Measurements from ENCODE around the gene FBXL19.

Gene FBXL19

GRCh38 chr16:30976486-30976885 lies 53.1 kb downstream of the FBXL19 start:
- no peak for TF ChIP-seq CTCF (IDR thresholded peaks at IDR 0.05; ENCODE audit: control insufficient read depth, extremely low read depth, insufficient read depth)
- no peak for DNase-seq (ENCODE audit: low read depth)

GRCh38 chr16:30977502-30977901 lies 54.1 kb downstream of the FBXL19 start:
- DNase-seq (ENCODE audit: low read depth), result no peak
- peak; percentile 14; the same call in 1 of the 2 replicates for TF ChIP-seq CTCF (IDR thresholded peaks at IDR 0.05; ENCODE audit: control insufficient read depth, extremely low read depth, insufficient read depth)
- H3K4me3 ChIP-seq (ENCODE audit: low read depth, low read length), result no peak overlapping the region

More at GRCh38 chr16:30976486-30976885, 53.1 kb downstream of the FBXL19 start:
- no peak overlapping the region for H3K4me3 ChIP-seq (ENCODE audit: low read depth, low read length)

- no peak for DNase-seq (ENCODE audit: low read depth)
- H3K4me3 ChIP-seq (ENCODE audit: low read depth, low read length), result no peak overlapping the region
- no peak for TF ChIP-seq CTCF (IDR thresholded peaks at IDR 0.05; ENCODE audit: control insufficient read depth, extremely low read depth, insufficient read depth)
Measured at GRCh38 chr16:30979170-30980022, 56.0 kb downstream of the FBXL19 start.

- H3K4me3 ChIP-seq (ENCODE audit: low read depth, low read length), result no peak overlapping the region
- no peak for TF ChIP-seq CTCF (IDR thresholded peaks at IDR 0.05; ENCODE audit: control insufficient read depth, extremely low read depth, insufficient read depth)
- DNase-seq (ENCODE audit: low read depth), result no peak
Measured at GRCh38 chr16:30980023-30980371, 56.6 kb downstream of the FBXL19 start.

GRCh38 chr16:30980434-30980833 lies 57.1 kb downstream of the FBXL19 start:
- TF ChIP-seq CTCF (IDR thresholded peaks at IDR 0.05; ENCODE audit: control insufficient read depth, extremely low read depth, insufficient read depth), result no peak
- no peak for DNase-seq (ENCODE audit: low read depth)
- no peak overlapping the region for H3K4me3 ChIP-seq (ENCODE audit: low read depth, low read length)

GRCh38 chr16:30980959-30981358 lies 57.6 kb downstream of the FBXL19 start:
- TF ChIP-seq CTCF (IDR thresholded peaks at IDR 0.05; ENCODE audit: control insufficient read depth, extremely low read depth, insufficient read depth), result no peak
- no peak for DNase-seq (ENCODE audit: low read depth)
- no peak overlapping the region for H3K4me3 ChIP-seq (ENCODE audit: low read depth, low read length)
